HepG2 (cell line): ENCODE measurements around the gene MALRD1. TPM values are rescaled to one million over a fixed set of nuclear protein-coding genes. Genes with fewer than 3 reads are reported as not detected.

Experiments
- ATAC-seq: fragments of 200-7000 bp; cut with Tn5 transposase; 3 replicates; pipeline ENCODE4 v1.9.1; 2020; ENCODE audit warnings: mild to moderate bottlenecking, moderate library complexity
- BruUV-seq: library from RNA; stranded (reverse); fragments of 400-500 nt; replicated peaks from 2 replicates; lab custom pipeline; 2021; lab: Mats Ljungman, UMichigan
- CTCF ChIA-PET: fragments of 300-600 bp; formaldehyde crosslinking; extraction: SDS; loops from one replicate; lab custom pipeline; 2021; ENCODE audit warnings: low total read pairs, inconsistent platforms, low intra/inter-chr PET ratio; lab: Yijun Ruan, JAX
- POLR2A ChIA-PET: fragments of 350-600 bp; sonication (Branson Sonifier 250); formaldehyde crosslinking; loops from one replicate; lab custom pipeline; 2020; ENCODE audit warnings: antibody characterized with exemption, inconsistent platforms; lab: Yijun Ruan, JAX
- DNase-seq: peaks from one replicate; pipeline ENCODE4 v3.0.0-alpha.2; 2015; ENCODE audit warnings: low spot score
- FAIRE-seq: peaks from 3 replicates; lab custom pipeline; 2011; peaks lifted over from hg19 to GRCh38; lab: Jason Lieb, UNC
- H2AFZ ChIP-seq: one replicate; pipeline ENCODE4 v1.6.1; 2011; ENCODE audit warnings: low read length, inconsistent platforms
- H3K27ac ChIP-seq: fragments of 300-600 bp; 3 replicates; pipeline ENCODE4 v1.8.0; 2011; ENCODE audit warnings: mixed run types, mild to moderate bottlenecking, mixed read lengths, low read length, inconsistent platforms; ENCODE audit not compliant: insufficient read depth; ENCODE audit errors: extremely low read length
- H3K27me3 ChIP-seq, 2 experiments: fragments of 200-600 bp in 1 of 2; 2 replicates in 1 of 2; 3 replicates in 1 of 2; pipeline versions ENCODE4 v1.6.0 to v1.8.0; 2011; ENCODE audit warnings: low read length in 2 of 2, mild to moderate bottlenecking in 2 of 2, moderate library complexity in 2 of 2, inconsistent platforms in 1 of 2; ENCODE audit not compliant: insufficient read depth in 2 of 2, control insufficient read depth in 1 of 2
- H3K36me3 ChIP-seq, 2 experiments: fragments of 200-600 bp in 1 of 2; replicated peaks in 1 of 2; 2 replicates in 1 of 2; 3 replicates in 1 of 2; pipeline versions ENCODE4 v1.5.1 to v1.8.0; 2011; ENCODE audit warnings: low read length in 2 of 2, inconsistent platforms in 1 of 2; ENCODE audit not compliant: insufficient read depth in 2 of 2, control insufficient read depth in 1 of 2
- H3K4me1 ChIP-seq: 2 replicates; pipeline ENCODE4 v1.5.1; 2012; ENCODE audit warnings: low read length, inconsistent platforms; ENCODE audit not compliant: insufficient read depth
- H3K4me2 ChIP-seq: 2 replicates; pipeline ENCODE4 v1.6.0; 2011; ENCODE audit warnings: low read depth, low read length, inconsistent platforms
- H3K4me3 ChIP-seq, 3 experiments: fragments of 200-600 bp in 1 of 3; sonication (generic), shearing (Covaris generic) in 1 of 3; replicated peaks in 1 of 3; 2 replicates each; pipeline ENCODE4 v1.5.1; 2011 to 2016; ENCODE audit warnings: low read length in 3 of 3, inconsistent platforms in 2 of 3, low read depth in 2 of 3, mild to moderate bottlenecking in 2 of 3, control low read depth in 1 of 3, mixed read lengths in 1 of 3; ENCODE audit not compliant: insufficient read depth in 1 of 3
- H3K79me2 ChIP-seq: one replicate; pipeline ENCODE4 v1.6.1; 2011; ENCODE audit warnings: low read length, inconsistent platforms; ENCODE audit not compliant: insufficient read depth
- H3K9ac ChIP-seq: 2 replicates; pipeline ENCODE4 v1.6.0; 2011; ENCODE audit warnings: mild to moderate bottlenecking, low read depth, low read length, inconsistent platforms; ENCODE audit not compliant: insufficient read depth
- H3K9me3 ChIP-seq: 2 replicates; pipeline ENCODE4 v1.5.1; 2012; ENCODE audit warnings: mild to moderate bottlenecking, low read length
- H4K20me1 ChIP-seq: 2 replicates; pipeline ENCODE4 v1.6.0; 2011; ENCODE audit warnings: inconsistent platforms, mild to moderate bottlenecking, low read length, moderate library complexity; ENCODE audit not compliant: insufficient read depth
- FOXJ3 ChIP-seq: sonication (generic); formaldehyde crosslinking; IDR thresholded peaks from 2 replicates; pipeline ENCODE4 v1.4.0; 2020; ENCODE audit warnings: missing genetic modification reagents, mild to moderate bottlenecking, borderline replicate concordance
- MEIS1 ChIP-seq: sonication (generic); formaldehyde crosslinking; IDR thresholded peaks from 2 replicates; pipeline ENCODE4 v1.9.0; 2021; ENCODE audit warnings: mild to moderate bottlenecking, missing genetic modification reagents, moderate library complexity, borderline replicate concordance
- NCOA2 ChIP-seq: sonication (generic); formaldehyde crosslinking; IDR thresholded peaks from 2 replicates; pipeline ENCODE4 v1.8.0; 2022; ENCODE audit warnings: inconsistent platforms
- ZNF136 ChIP-seq: sonication (generic); formaldehyde crosslinking; IDR thresholded peaks from 2 replicates; pipeline ENCODE4 v1.8.1; 2022; ENCODE audit warnings: low read depth, mild to moderate bottlenecking, moderate library complexity, missing genetic modification reagents
- ZNF563 ChIP-seq: sonication (generic); formaldehyde crosslinking; IDR thresholded peaks from 2 replicates; pipeline ENCODE4 v1.8.0; 2022; ENCODE audit warnings: mild to moderate bottlenecking, moderate library complexity, missing genetic modification reagents
- ZNF780A ChIP-seq: sonication (generic); formaldehyde crosslinking; IDR thresholded peaks from 2 replicates; pipeline ENCODE4 v1.8.0; 2022; ENCODE audit warnings: mild to moderate bottlenecking, missing genetic modification reagents, moderate library complexity
- WGBS: methylation state at CpG from one replicate; pipeline ENCODE4 v1.1.6; 2017; ENCODE audit warnings: low lambda C conversion rate; 5-methylcytosine and 5-hydroxymethylcytosine counted together
- in situ Hi-C: cut with HindIII; loops from 2 replicates; pipeline ENCODE4 v1.10.0; 2017; ENCODE audit warnings: low pct_unique_long_range_greater_than_20kb; ENCODE audit not compliant: extremely low pct_ligation_motif_present
- intact Hi-C: fragments of 100-400 bp; cut with micrococcal nuclease; formaldehyde crosslinking; loops from one replicate; pipeline ENCODE4 v1.10.0; 2022; ENCODE audit not compliant: unreplicated experiment
- polyA plus RNA-seq, 8 experiments: library from polyadenylated mRNA; depleted of rRNA in 3 of 8; stranded (reverse) in 7 of 8; unstranded in 1 of 8; fragments of >200 nt; fragmentation: Illumina TruSeq in 4 of 8; extraction: Trizol in 4 of 8; gene quantifications; 2 replicates each; pipeline versions ENCODE4 v1.2.1 to v1.2.3, GENCODE V29; 2011 to 2016; ENCODE audit warnings: low read depth in 4 of 8, missing spikeins in 1 of 8, mixed read lengths in 1 of 8; ENCODE audit not compliant: insufficient read depth in 1 of 8
- total RNA-seq, 5 experiments: library from RNA; depleted of rRNA; stranded (reverse); fragments of >200 nt; fragmentation: Illumina TruSeq; extraction: Trizol; gene quantifications; 2 replicates each; pipeline ENCODE4 v1.2.3, GENCODE V29; 2016; ENCODE audit warnings: low read depth in 1 of 5
- TF ChIP-seq, protein P1 (sequence below), 2 experiments: IDR thresholded peaks; 2 replicates each; pipeline ENCODE4 v1.6.1; 2011 to 2012; ENCODE audit warnings: low read length in 2 of 2, borderline replicate concordance in 1 of 2, low read depth in 1 of 2, mild to moderate bottlenecking in 1 of 2, moderate library complexity in 1 of 2
- TF ChIP-seq, protein P2 (sequence below): IDR thresholded peaks from 2 replicates; pipeline ENCODE4 v1.4.0; 2020; ENCODE audit warnings: mild to moderate bottlenecking, missing genetic modification reagents

The MALRD1 gene
- total and polyA plus RNA-seq, 2 of the 13 experiments (the other 11 are each of a cell fraction or from before 2014, with no cell fraction given): 5.7 to 15.4 TPM

DNA sequence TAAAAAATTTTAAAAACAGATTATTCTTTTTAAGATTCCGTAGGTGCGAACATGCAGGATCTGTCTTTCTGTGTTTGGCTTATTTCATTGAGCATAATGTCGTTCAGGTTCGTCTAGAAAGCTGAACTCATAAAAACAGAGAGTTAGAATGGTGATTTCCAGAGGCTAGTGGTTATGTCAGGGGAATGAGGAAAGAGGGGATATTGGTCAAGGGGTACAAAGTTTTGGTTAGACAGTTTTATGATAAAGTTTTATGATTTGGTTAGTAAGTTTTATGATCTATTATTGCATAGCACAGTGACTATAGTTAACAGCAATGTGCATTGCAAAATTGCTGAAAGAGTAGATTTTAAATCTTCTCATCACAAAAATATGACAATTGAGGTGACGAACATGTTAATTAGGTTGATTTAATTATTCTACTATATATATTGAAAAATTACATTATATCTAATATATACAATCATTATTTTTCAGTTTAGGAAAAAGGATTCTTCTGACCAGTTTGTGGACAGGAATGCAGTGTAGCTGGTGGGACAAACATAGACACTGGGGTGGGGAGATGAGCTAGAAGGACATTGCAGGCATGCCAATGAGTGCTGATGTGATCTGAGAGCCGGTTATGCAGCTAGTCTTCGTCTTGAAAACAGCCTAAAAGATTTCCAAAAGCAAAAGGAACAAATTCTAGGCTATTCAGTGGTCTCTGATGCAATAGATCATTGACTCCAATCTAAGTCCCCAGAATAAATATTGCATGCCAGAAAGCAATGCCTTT lies 31.3 kb upstream of the MALRD1 start:
- intact Hi-C loops (no loop called here), in situ Hi-C loops (no loop called here)
- H3K4me1 ChIP-seq: peaks cover 11% of the 10 kb centered on the region; the same call in 1 of the 2 replicates
- no peaks in the 10 kb centered on the region for H3K79me2 ChIP-seq
- no peaks in the 10 kb centered on the region for H3K9me3 ChIP-seq
- FAIRE-seq (no peak), DNase-seq (no peak), ATAC-seq (no peak)
- H3K4me2 ChIP-seq: no peak overlapping the region
- no TSS peak for BruUV-seq
- no peak overlapping the region for H3K27ac ChIP-seq
- TF ChIP-seq FOXJ3 (CRISPR knock-in tag) (no peak), ZNF136 (CRISPR knock-in tag) (no peak), ZNF563 (CRISPR knock-in tag) (no peak), NCOA2 (no peak), ZNF780A (CRISPR knock-in tag) (no peak), MEIS1 (CRISPR knock-in tag) (no peak)
- TF ChIP-seq, protein P1, sequence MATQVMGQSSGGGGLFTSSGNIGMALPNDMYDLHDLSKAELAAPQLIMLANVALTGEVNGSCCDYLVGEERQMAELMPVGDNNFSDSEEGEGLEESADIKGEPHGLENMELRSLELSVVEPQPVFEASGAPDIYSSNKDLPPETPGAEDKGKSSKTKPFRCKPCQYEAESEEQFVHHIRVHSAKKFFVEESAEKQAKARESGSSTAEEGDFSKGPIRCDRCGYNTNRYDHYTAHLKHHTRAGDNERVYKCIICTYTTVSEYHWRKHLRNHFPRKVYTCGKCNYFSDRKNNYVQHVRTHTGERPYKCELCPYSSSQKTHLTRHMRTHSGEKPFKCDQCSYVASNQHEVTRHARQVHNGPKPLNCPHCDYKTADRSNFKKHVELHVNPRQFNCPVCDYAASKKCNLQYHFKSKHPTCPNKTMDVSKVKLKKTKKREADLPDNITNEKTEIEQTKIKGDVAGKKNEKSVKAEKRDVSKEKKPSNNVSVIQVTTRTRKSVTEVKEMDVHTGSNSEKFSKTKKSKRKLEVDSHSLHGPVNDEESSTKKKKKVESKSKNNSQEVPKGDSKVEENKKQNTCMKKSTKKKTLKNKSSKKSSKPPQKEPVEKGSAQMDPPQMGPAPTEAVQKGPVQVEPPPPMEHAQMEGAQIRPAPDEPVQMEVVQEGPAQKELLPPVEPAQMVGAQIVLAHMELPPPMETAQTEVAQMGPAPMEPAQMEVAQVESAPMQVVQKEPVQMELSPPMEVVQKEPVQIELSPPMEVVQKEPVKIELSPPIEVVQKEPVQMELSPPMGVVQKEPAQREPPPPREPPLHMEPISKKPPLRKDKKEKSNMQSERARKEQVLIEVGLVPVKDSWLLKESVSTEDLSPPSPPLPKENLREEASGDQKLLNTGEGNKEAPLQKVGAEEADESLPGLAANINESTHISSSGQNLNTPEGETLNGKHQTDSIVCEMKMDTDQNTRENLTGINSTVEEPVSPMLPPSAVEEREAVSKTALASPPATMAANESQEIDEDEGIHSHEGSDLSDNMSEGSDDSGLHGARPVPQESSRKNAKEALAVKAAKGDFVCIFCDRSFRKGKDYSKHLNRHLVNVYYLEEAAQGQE (IDR thresholded peaks at IDR 0.05; ENCODE audit: borderline replicate concordance in 1 of 2, low read depth in 1 of 2, low read length in 2 of 2): no peak
- TF ChIP-seq, protein P2, sequence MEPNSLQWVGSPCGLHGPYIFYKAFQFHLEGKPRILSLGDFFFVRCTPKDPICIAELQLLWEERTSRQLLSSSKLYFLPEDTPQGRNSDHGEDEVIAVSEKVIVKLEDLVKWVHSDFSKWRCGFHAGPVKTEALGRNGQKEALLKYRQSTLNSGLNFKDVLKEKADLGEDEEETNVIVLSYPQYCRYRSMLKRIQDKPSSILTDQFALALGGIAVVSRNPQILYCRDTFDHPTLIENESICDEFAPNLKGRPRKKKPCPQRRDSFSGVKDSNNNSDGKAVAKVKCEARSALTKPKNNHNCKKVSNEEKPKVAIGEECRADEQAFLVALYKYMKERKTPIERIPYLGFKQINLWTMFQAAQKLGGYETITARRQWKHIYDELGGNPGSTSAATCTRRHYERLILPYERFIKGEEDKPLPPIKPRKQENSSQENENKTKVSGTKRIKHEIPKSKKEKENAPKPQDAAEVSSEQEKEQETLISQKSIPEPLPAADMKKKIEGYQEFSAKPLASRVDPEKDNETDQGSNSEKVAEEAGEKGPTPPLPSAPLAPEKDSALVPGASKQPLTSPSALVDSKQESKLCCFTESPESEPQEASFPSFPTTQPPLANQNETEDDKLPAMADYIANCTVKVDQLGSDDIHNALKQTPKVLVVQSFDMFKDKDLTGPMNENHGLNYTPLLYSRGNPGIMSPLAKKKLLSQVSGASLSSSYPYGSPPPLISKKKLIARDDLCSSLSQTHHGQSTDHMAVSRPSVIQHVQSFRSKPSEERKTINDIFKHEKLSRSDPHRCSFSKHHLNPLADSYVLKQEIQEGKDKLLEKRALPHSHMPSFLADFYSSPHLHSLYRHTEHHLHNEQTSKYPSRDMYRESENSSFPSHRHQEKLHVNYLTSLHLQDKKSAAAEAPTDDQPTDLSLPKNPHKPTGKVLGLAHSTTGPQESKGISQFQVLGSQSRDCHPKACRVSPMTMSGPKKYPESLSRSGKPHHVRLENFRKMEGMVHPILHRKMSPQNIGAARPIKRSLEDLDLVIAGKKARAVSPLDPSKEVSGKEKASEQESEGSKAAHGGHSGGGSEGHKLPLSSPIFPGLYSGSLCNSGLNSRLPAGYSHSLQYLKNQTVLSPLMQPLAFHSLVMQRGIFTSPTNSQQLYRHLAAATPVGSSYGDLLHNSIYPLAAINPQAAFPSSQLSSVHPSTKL (CRISPR knock-in tag): no peak
- H3K36me3 ChIP-seq: no peaks in the 10 kb centered on the region
- H4K20me1 ChIP-seq: no peaks in the 10 kb centered on the region
- POLR2A ChIA-PET: no interaction called here
- CTCF ChIA-PET: no interaction called here
- WGBS: 2% methylated on average over 7 of the region's 7 CpGs
- H3K27me3 ChIP-seq: no peaks in the 10 kb centered on the region
- H3K4me3 ChIP-seq: no peak overlapping the region
- H2AFZ ChIP-seq: no peak overlapping the region
- H3K9ac ChIP-seq: no peak overlapping the region
